ENCODE measurements around the gene MTMR4. TPM values are rescaled to one million over a fixed set of nuclear protein-coding genes. Genes with fewer than 3 reads are reported as not detected.
A peak's percentile ranks its signal among the peaks of the same experiment; 100 is the strongest.

MTMR4 gene
- polyA plus RNA-seq (2012; rRNA removed) = 23.3 and 30.4 TPM in 2 replicates
- 14.9 and 19.0 TPM in 2 replicates for polyA plus RNA-seq (2012; cell fraction: cytosol; rRNA removed)
- 78.4 and 88.5 TPM in 2 replicates for polyA plus RNA-seq (2012; cell fraction: nucleus; rRNA removed)

- Histone ChIP-seq H3K4me1 (ENCODE audit: control insufficient read depth in 1 of 2, insufficient read depth in 2 of 2, low read depth in 1 of 2, low read length in 1 of 2) (peaks cover 7 to 31% of the 10 kb centered on the region in 2 experiments; a peak in 2 of 4 replicates), H3K27ac (ENCODE audit: low read depth in 2 of 2, low read length in 1 of 2) (peak within 1 kb of the TSS in 1 of 2 experiments; percentile 88; a peak in 3 of 4 replicates), H2AFZ (ENCODE audit: low read depth) (peak within 1 kb of the TSS; percentile 81), H3K27me3 (ENCODE audit: insufficient read depth) (no peaks in the 10 kb centered on the region), H3K4me2 (peak within 1 kb of the TSS; percentile 92), H3K4me3 (ENCODE audit: low read depth in 2 of 2, low read length in 1 of 2) (peak within 1 kb of the TSS; percentile 80 to 81), H3K9ac (peak within 1 kb of the TSS; percentile 72), H3K9me3 (no peaks in the 10 kb centered on the region), H3K36me3 (replicated peaks in 1 of 2; ENCODE audit: control insufficient read depth in 1 of 2, insufficient read depth in 2 of 2, low read length in 1 of 2) (peaks cover 27 to 39% of the 10 kb centered on the region in 2 experiments), H4K20me1 (ENCODE audit: insufficient read depth) (no peaks in the 10 kb centered on the region; the same call in 1 of the 2 replicates), H3K9me2 (no peaks in the 10 kb centered on the region), H3F3A (replicated peaks; ENCODE audit: insufficient read depth) (peaks cover 26% of the 10 kb centered on the region), H3K79me2 (ENCODE audit: insufficient read depth) (peaks cover 19% of the 10 kb centered on the region)
- WGBS (ENCODE audit: low lambda C conversion rate) = 2% methylated on average over 33 of the region's 64 CpGs
- POLR2A ChIA-PET = interaction anchor here (0.6 to 3.1 kb wide), 12 partner anchors 9 to 664 kb away, joined by 3 to 13 read pairs (median 6); partner anchors contain the start of genes MRPS23, RAD51C, SUPT4H1 and TEX14
- DNase-seq = peak; percentile 99
- CTCF ChIA-PET = interaction anchor here (0.7 to 3.6 kb wide), 10 partner anchors 10 to 491 kb away, joined by 3 to 12 read pairs (median 3); no protein-coding TSS in a partner anchor
- TF ChIP-seq RFX5 (IDR thresholded peaks at IDR 0.05; ENCODE audit: low read length) (no peak), CTCF (IDR thresholded peaks at IDR 0.05) (no peak), USF1 (IDR thresholded peaks at IDR 0.05; ENCODE audit: borderline replicate concordance, low read depth) (no peak), POLR2AphosphoS5 (IDR thresholded peaks at IDR 0.05; ENCODE audit: low read depth, low read length) (peak; percentile 28; the same call in 1 of the 2 replicates), MEF2A (IDR thresholded peaks at IDR 0.05; ENCODE audit: borderline replicate concordance, low read depth) (no peak), MAX (IDR thresholded peaks at IDR 0.05; ENCODE audit: low read depth) (peak; percentile 57), TAF1 (IDR thresholded peaks at IDR 0.05; ENCODE audit: borderline replicate concordance, low read depth, low read length) (peak; percentile 55; the same call in 1 of the 2 replicates), GABPA (IDR thresholded peaks at IDR 0.05; ENCODE audit: low read depth) (no peak), MXI1 (IDR thresholded peaks at IDR 0.05; ENCODE audit: low read depth, low read length) (peak; percentile 26; the same call in 1 of the 2 replicates), FOXM1 (IDR thresholded peaks at IDR 0.05; ENCODE audit: low read depth) (no peak), TEAD4 (IDR thresholded peaks at IDR 0.05; ENCODE audit: borderline replicate concordance, insufficient read depth) (no peak), JUND (IDR thresholded peaks at IDR 0.05) (no peak), NRF1 (IDR thresholded peaks at IDR 0.05; ENCODE audit: low read depth, low read length) (no peak), CHD2 (IDR thresholded peaks at IDR 0.05; ENCODE audit: low read length, partially characterized antibody) (peak; percentile 26)
Observed at GRCh38 chr17:58513965-58514769, at the start of gene MTMR4. TSS of gene MTMR4 (minus strand) at chr17:58514638. CDS start at chr17:58514407, 231 bp downstream.
